Tibial nerve (tissue), 4 donors: ENCODE measurements around the gene IL10RA. TPM values are rescaled to one million over a fixed set of nuclear protein-coding genes. Genes with fewer than 3 reads are reported as not detected.

Source experiments
- DNase-seq, 2 donors: peaks; one replicate each; pipeline ENCODE4 v3.0.0-alpha.2; 2019; ENCODE audit warnings: low spot score in 2 of 2
- H3K27ac ChIP-seq, 4 donors: fragments of 200-600 bp; sonication (generic) in 3 of 4; one replicate each; pipeline ENCODE4 v1.5.1; 2017 to 2019; ENCODE audit warnings: mild to moderate bottlenecking in 1 of 4
- H3K27me3 ChIP-seq, 2 donors: fragments of 200-600 bp; sonication (generic) in 1 of 2; one replicate each; pipeline versions ENCODE4 v1.5.1 to v1.6.0; 2017 to 2019
- H3K36me3 ChIP-seq, 3 donors: fragments of 200-600 bp; sonication (generic); one replicate each; pipeline ENCODE4 v1.5.1; 2018 to 2019
- H3K4me1 ChIP-seq, 4 donors: fragments of 200-600 bp; sonication (generic) in 3 of 4; one replicate each; pipeline ENCODE4 v1.5.1; 2017 to 2019
- H3K4me3 ChIP-seq, 4 donors: fragments of 200-600 bp; sonication (generic) in 3 of 4; one replicate each; pipeline ENCODE4 v1.5.1; 2017 to 2019; ENCODE audit warnings: mild to moderate bottlenecking in 1 of 4, moderate library complexity in 1 of 4
- H3K9me3 ChIP-seq, 4 donors: fragments of 200-600 bp; sonication (generic) in 3 of 4; one replicate each; pipeline ENCODE4 v1.5.1; 2017 to 2019
- EP300 ChIP-seq, 2 donors: sonication (generic); formaldehyde crosslinking; IDR thresholded peaks; one replicate each; pipeline ENCODE4 v1.6.1; 2017; ENCODE audit warnings: antibody characterized with exemption in 2 of 2, mild to moderate bottlenecking in 1 of 2
- POLR2A ChIP-seq, 2 donors: fragments of 450-650 bp; IDR thresholded peaks; one replicate each; pipeline ENCODE4 v1.6.1; 2017; ENCODE audit warnings: antibody characterized with exemption in 2 of 2, mild to moderate bottlenecking in 2 of 2, moderate library complexity in 2 of 2
- WGBS, 2 donors: methylation state at CpG; one replicate each; pipeline ENCODE4 v1.1.5; 2018; 5-methylcytosine and 5-hydroxymethylcytosine counted together
- total RNA-seq, 4 donors: library from RNA; depleted of rRNA; stranded (reverse); fragments of >200 nt; gene quantifications; one replicate each; pipeline ENCODE4 v1.1.0, GENCODE V29; 2016
- TF ChIP-seq, protein P1 (sequence below), 5 experiments: fragments of 200-600 bp in 3 of 5; fragments of 450-650 bp in 2 of 5; sonication (generic) in 3 of 5; IDR thresholded peaks; one replicate each; pipeline ENCODE4 v1.5.1; 2016 to 2019; ENCODE audit warnings: antibody characterized with exemption in 5 of 5, mild to moderate bottlenecking in 3 of 5, moderate library complexity in 2 of 5

The IL10RA gene
- total RNA-seq, 4 donors from 2014 or later = 16.7 to 42.0 (median 25.9) TPM

DNA sequence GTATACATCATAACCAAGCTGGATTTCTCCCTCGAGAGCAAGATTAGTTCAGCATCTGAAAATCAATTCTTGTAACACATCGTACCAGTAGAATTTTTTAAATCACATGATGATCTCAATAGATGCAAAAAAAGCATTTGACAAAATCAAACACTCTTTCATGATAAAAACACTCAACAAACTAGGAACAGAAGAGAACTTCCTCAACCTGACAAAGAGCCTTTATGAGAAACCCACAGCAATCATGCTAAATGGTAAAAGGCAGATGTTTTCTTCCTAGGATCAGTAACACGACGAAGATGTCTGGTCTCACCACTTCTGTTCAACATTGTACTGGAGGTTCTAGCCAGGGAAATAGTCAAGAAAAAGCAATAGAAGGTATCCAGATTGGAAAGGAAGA lies 56.6 kb downstream of the IL10RA start:
- Histone ChIP-seq H3K9me3 (no peaks in the 10 kb centered on the region), H3K36me3 (no peaks in the 10 kb centered on the region), H3K4me3 (no peak overlapping the region), H3K4me1 (no peaks in the 10 kb centered on the region), H3K27me3 (no peaks in the 10 kb centered on the region), H3K27ac (no peak overlapping the region)
- DNase-seq = no peak
- TF ChIP-seq EP300 (IDR thresholded peaks at IDR 0.05) (no peak), POLR2A (IDR thresholded peaks at IDR 0.05) (no peak)
- TF ChIP-seq, protein P1, sequence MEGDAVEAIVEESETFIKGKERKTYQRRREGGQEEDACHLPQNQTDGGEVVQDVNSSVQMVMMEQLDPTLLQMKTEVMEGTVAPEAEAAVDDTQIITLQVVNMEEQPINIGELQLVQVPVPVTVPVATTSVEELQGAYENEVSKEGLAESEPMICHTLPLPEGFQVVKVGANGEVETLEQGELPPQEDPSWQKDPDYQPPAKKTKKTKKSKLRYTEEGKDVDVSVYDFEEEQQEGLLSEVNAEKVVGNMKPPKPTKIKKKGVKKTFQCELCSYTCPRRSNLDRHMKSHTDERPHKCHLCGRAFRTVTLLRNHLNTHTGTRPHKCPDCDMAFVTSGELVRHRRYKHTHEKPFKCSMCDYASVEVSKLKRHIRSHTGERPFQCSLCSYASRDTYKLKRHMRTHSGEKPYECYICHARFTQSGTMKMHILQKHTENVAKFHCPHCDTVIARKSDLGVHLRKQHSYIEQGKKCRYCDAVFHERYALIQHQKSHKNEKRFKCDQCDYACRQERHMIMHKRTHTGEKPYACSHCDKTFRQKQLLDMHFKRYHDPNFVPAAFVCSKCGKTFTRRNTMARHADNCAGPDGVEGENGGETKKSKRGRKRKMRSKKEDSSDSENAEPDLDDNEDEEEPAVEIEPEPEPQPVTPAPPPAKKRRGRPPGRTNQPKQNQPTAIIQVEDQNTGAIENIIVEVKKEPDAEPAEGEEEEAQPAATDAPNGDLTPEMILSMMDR (IDR thresholded peaks at IDR 0.05) = no peak
- WGBS, 2 donors = 16 to 27% methylated on average over 4 of the region's 4 CpGs

DNA sequence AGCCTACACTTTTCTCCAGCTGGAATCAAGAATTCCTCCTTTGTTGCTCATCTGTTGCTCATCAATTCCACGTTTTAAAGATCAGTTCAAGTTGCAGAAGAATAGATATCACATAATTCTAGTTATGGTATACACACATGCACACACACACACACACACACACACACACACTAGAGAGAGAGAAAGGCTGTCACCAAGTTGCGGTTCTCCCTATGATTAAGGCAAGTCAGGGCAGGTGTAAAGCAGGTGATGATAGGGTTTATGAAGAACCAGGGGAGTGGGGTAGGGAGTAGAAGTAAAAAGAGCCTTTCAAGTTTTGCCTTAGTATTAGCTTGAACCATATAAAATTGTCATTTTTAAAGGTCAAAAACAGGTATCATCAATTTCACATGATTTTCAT lies 59.0 kb downstream of the IL10RA start:
- WGBS, 2 donors = 55 to 61% methylated on average over 2 of the region's 2 CpGs
- Histone ChIP-seq H3K27ac (no peak overlapping the region), H3K4me1 (no peaks in the 10 kb centered on the region), H3K4me3 (no peak overlapping the region), H3K36me3 (no peaks in the 10 kb centered on the region), H3K27me3 (no peaks in the 10 kb centered on the region), H3K9me3 (no peaks in the 10 kb centered on the region)
- no peak for TF ChIP-seq EP300 (IDR thresholded peaks at IDR 0.05)
- no peak for TF ChIP-seq POLR2A (IDR thresholded peaks at IDR 0.05)
- TF ChIP-seq, protein P1 (IDR thresholded peaks at IDR 0.05) = no peak
- DNase-seq = no peak

DNA sequence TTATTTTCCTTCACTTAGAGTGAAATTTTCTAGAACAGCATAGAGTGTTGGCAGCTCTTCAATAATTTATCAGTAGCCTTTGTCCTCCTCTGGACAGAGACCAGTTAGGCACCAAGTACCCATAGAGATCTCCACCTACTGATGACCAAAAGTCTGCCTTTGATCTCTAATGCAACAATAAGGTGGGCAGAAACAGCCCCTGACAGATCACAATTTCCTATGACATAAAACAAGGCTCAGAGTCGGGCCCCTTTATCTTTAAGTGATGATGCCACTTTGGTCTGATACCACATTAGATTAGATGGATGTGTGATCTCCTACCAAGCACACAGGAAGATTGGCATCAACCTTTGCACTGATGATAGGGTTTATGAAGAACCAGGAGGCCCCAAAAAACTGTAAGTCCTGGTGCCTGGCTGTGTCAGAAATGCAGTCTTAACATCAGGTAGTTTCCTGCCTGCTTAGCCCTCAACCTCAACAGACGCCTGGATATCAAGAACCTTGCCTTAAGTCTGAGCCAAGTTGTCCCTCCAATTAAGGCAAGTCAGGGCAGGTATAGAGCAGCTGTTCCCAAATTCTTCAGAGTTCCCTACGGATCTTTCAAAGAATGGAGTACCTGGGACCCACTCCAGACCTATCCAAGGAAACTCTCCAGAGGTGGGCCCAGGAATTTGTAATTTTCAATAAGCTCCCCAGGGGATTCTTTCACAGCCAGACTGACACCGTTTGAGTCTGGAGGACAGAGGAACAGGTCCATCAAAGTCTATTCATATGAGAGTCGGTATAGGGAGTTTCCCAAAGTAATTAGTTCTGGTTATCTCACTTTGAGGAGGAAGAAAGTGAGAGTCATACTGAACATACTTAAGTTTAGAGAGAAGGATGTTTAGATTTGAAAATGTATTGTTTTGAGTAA lies 60.1 kb downstream of the IL10RA start:
- Histone ChIP-seq H3K9me3 (no peaks in the 10 kb centered on the region), H3K27ac (no peak overlapping the region), H3K4me1 (no peaks in the 10 kb centered on the region), H3K4me3 (no peak overlapping the region), H3K27me3 (no peaks in the 10 kb centered on the region), H3K36me3 (no peaks in the 10 kb centered on the region)
- TF ChIP-seq EP300 (IDR thresholded peaks at IDR 0.05) (no peak), POLR2A (IDR thresholded peaks at IDR 0.05) (no peak)
- TF ChIP-seq, protein P1 (IDR thresholded peaks at IDR 0.05) = no peak
- DNase-seq = no peak
- 71 to 73% methylated on average over 5 of the region's 5 CpGs for WGBS, 2 donors

DNA sequence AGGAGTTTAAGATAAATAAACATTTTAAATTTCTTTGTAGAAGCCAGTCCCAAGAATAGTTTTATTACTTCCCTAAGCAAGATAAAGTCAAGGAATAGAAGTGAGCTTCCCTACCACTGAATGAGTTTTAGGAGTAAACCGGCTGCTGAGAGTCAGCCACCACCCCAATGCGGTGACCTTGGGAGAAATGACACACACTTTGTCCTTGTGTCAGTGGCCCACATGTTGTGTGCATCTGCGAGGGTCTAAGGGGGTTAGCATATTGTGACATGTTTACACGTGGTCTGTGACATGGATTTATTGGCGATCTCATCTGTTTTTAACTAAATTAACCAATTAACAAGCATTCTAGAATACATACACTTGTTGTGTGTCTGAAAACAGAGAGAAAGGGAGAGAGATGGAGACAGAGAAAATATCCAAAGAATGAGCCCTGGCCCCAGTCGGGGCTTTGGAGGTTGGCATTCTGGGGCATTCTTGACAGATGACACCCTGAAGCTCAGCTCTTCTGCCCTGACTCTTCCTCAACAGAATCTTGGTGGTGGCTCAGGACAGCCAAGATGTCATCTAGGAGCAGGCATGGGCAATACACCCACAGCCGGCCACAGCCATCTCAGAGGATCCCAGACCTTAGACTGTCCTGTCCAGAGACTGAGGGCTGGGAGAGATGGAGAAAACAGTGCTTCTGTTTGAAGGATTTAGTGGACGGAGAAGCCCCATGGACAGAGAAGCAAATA lies 60.9 kb downstream of the IL10RA start:
- no peaks in the 10 kb centered on the region for H3K36me3 ChIP-seq
- H3K4me3 ChIP-seq = no peak overlapping the region
- no peaks in the 10 kb centered on the region for H3K27me3 ChIP-seq
- TF ChIP-seq, protein P1 (IDR thresholded peaks at IDR 0.05) = no peak
- TF ChIP-seq EP300 (IDR thresholded peaks at IDR 0.05) = no peak
- TF ChIP-seq POLR2A (IDR thresholded peaks at IDR 0.05) = no peak
- H3K9me3 ChIP-seq = no peaks in the 10 kb centered on the region
- DNase-seq = no peak
- no peak overlapping the region for H3K27ac ChIP-seq
- peaks cover 0 to 4% (median 0%) of the 10 kb centered on the region in 4 donors for H3K4me1 ChIP-seq
- 65 to 73% methylated on average over 8 of the region's 8 CpGs for WGBS, 2 donors

DNA sequence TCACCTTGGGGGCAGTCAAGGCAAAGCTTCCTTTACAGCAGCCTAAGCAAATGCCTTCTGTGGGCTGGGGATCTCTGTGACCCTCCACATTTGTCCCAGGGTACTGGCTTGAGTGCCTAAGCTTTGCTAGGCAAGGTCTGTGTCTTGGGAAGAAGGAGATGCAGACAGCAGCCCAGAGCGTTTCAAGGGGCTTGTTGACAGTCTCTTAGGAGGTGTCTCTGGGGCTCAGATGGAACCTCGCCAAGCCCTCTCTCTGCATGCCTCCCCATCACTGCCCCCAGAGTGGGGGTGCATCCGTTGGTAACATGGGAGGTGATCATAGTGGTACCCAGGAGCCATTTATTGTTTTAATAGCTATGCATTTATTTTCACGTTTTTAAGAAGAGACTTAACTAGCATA lies 61.6 kb downstream of the IL10RA start:
- TF ChIP-seq, protein P1 (IDR thresholded peaks at IDR 0.05) = no peak
- TF ChIP-seq EP300 (IDR thresholded peaks at IDR 0.05) (no peak), POLR2A (IDR thresholded peaks at IDR 0.05) (no peak)
- no peaks in the 10 kb centered on the region for H3K9me3 ChIP-seq
- H3K27me3 ChIP-seq = no peaks in the 10 kb centered on the region
- no peaks in the 10 kb centered on the region for H3K36me3 ChIP-seq
- no peak for DNase-seq
- H3K27ac ChIP-seq = no peak overlapping the region
- H3K4me3 ChIP-seq = no peak overlapping the region
- H3K4me1 ChIP-seq = peaks cover 0 to 4% (median 0%) of the 10 kb centered on the region in 4 donors
- WGBS, 2 donors = 70 to 84% methylated on average over 4 of the region's 4 CpGs
